ENCODE results near the gene STXBP4.

DNA sequence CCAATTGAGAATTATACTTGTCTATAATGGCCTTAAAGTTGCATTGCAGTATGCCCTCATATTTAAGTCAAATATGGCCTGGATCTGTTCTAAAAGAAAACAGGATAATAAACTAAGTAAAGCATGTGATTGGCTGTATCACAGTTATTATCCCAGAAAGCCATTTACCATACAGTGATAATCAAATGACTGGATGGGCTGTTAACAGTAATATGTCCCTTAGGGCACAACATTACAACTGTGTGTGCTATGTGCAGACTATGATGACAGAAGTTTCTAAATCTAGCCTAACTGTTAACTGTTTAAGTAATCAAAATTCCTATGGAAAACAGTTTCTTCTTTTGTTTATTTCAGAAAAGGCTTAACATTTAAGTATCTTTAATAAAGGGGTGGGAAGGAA is 145.7 kb downstream of the STXBP4 start:
- TF ChIP-seq, protein P1, sequence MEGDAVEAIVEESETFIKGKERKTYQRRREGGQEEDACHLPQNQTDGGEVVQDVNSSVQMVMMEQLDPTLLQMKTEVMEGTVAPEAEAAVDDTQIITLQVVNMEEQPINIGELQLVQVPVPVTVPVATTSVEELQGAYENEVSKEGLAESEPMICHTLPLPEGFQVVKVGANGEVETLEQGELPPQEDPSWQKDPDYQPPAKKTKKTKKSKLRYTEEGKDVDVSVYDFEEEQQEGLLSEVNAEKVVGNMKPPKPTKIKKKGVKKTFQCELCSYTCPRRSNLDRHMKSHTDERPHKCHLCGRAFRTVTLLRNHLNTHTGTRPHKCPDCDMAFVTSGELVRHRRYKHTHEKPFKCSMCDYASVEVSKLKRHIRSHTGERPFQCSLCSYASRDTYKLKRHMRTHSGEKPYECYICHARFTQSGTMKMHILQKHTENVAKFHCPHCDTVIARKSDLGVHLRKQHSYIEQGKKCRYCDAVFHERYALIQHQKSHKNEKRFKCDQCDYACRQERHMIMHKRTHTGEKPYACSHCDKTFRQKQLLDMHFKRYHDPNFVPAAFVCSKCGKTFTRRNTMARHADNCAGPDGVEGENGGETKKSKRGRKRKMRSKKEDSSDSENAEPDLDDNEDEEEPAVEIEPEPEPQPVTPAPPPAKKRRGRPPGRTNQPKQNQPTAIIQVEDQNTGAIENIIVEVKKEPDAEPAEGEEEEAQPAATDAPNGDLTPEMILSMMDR (conservative IDR thresholded peaks at IDR 0.05): no peak
- TF ChIP-seq EZH2 (IDR thresholded peaks at IDR 0.05; ENCODE audit: low read depth): no peak
